ENCODE measurements around the gene COPS3.
"Not testable (repeated sequence)": the region's sequence is repeated elsewhere in the genome, so short reads cannot be mapped to it uniquely, and the experiment has no call there.

Gene COPS3

GRCh38 chr17:17301659-17302058 lies 20.6 kb upstream of the COPS3 start:
- not testable (repeated sequence) for DNase-seq

GRCh38 chr17:17300624-17301568 lies 19.9 kb upstream of the COPS3 start:
- DNase-seq, result peak; percentile 23

GRCh38 chr17:17298108-17298507 lies 17.1 kb upstream of the COPS3 start:
- no peak for DNase-seq

GRCh38 chr17:17297217-17297616 lies 16.2 kb upstream of the COPS3 start:
- DNase-seq, result no peak

DNA sequence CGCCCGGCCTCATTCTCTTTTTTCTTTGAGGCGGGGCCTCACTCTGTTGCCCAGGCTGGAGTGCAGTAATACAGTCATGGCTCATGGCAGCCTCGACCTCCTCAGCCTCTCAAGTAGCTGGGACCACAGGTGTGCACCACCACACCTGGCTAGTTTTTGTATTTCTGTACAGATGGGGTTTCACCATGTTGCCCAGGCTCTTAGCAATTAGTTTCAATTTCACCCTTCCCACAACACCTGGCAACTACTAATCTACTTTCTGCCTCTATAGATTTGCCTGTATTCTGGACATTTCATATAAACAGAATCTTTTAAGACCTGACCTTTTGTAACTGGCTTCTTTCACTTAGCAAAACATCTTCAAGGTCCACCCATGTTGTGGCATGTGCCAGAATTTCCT lies 14.1 kb upstream of the COPS3 start:
- no peak for DNase-seq

- DNase-seq, result no peak
Measured at GRCh38 chr17:17289701-17290100, 8.7 kb upstream of the COPS3 start.

GRCh38 chr17:17289086-17289485 lies 8.0 kb upstream of the COPS3 start:
- DNase-seq, result no peak

DNA sequence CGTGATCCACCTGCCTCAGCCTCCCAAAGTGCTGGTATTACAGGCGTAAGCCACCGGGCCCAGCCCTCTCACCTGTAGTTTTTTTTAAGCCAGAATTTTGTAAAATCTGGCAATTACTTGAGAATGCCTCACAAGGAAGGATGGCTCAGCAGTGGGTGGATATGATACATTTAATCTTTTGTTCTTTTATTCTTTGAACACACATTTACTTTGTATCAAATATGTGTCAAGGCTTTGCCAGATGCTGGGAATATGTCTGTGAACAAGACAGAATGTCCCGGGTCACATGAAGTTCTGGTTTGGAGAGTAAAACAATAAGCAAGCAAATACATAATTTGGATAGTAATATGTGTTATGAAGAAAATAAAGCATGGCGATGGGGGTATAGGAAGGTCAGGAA lies 4.9 kb upstream of the COPS3 start:
- no peak for DNase-seq

- DNase-seq, result no peak
Measured at GRCh38 chr17:17279316-17279715, 1.7 kb downstream of the COPS3 start.

DNA sequence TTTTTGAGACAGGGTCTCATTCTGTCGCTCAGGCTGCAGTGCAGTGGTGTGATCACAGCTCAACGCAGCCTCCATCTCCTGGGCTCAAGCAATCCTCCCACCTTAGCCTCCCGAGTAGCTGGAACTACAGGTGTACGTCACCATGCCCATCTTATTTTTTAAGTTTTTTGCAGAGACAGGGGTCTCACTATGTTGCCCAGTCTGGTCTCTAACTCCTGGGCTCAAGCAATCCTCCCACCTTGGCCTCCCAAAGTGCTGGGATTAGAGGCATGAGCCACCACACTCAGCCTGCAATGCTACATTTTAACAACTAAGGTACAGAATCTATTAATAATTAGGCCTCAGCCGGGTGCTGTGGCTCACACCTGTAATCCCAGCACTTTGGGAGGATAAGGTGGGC lies 3.6 kb downstream of the COPS3 start:
- not testable (repeated sequence) for DNase-seq

DNA sequence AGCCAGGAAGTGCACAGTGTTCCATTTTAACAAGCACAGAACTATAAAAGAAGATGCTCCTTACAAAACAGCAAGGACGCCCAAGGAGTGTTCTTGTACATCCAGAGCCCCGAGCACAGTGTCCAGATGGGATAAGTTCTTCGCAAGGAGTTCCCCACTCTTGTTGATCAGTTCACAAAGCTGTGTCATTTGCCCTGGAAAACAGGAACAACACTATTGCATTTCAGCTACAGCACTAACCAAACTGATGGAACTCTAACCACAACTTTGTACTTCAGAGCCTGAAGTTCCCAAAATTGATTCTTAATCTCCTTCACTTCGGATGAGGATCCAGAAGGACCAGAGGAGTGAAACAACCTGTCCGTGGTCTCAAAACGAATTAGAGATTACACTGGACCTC lies 5.1 kb downstream of the COPS3 start:
- no peak for DNase-seq

- no peak for DNase-seq
Measured at GRCh38 chr17:17269926-17270773, 10.9 kb downstream of the COPS3 start.

- no peak for DNase-seq
Measured at GRCh38 chr17:17264430-17264829, 16.6 kb downstream of the COPS3 start.

DNA sequence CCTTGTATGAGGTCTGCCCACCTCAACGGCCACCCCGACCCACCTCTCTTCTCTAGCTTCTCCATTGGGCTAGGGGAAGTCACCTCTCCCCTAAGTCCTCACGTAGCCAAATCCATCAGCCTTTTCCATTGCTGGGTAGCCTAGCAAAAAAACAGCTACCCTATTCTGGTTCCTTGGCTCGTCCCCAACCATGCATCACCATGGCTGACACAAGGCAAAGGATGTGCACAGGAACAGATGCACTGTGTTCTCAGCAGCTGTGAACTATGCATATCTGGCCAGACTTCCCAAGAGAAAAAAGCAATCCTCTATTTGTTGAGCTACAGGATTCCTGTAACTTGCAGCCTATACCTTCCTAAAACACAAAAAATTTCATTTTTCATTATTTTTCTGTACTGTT lies 22.0 kb downstream of the COPS3 start:
- DNase-seq, result no peak

- DNase-seq, result no peak
Measured at GRCh38 chr17:17258011-17258410, 23.0 kb downstream of the COPS3 start.

- DNase-seq, result no peak
Measured at GRCh38 chr17:17256316-17256715, 24.7 kb downstream of the COPS3 start.

DNA sequence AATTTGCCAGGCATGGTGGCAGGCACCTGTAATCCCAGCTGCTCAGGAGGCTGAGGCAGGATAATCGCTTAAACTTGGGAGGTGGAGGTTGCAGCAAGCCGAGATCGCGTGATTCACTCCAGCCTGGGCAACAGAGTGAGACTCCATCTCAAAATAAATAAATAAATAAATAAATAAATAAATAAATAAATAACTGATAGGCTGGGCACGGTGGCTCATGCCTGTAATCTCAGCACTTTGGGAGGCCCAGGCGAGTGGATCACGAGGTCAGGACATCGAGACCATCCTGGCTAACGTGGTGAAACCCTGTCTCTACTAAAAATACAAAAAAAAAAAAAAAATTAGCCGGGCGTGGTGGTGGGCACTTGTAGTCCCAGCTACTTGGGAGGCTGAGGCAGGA lies 25.4 kb downstream of the COPS3 start:
- not testable (repeated sequence) for DNase-seq

DNA sequence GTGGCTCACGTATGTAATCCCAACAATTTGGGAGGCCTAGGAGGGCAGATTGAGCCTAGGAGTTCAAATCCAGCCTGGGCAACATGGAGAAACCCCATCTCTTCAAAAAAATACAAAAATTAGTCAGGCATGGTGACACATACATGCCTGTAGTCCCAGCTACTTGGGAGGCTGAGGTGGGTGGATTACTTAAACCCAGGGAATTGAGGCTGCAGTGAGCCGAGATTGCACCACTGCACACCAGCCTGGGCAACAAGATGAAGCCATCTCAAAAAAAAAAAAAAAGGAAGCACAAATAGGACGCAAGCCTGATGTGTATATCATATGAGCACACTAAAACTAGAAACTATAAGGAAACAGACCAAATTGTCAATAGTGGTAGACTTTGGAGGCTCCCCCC lies 27.0 kb downstream of the COPS3 start:
- DNase-seq, result no peak

DNA sequence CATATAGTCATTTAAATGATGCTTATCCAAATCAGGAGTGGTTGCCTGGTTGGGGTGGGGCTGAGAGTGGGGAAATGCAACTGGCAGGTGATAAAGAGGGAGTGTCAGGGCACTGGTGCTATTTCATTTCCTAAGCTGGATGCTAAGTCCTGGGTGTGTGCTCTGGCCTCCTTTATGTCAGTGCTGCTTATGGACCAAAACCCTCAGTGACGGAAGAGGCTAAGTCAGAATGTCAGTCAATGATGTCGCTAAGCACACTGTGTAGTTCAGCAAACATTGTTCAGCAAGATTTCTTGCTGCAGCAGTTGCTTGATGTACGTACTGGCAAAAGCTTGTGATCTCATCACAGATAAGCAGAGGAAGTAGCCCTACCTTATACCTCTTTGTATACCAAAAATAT lies 27.6 kb downstream of the COPS3 start:
- DNase-seq, result no peak

GRCh38 chr17:17252149-17252661 lies 28.8 kb downstream of the COPS3 start:
- no peak for DNase-seq

- DNase-seq, result no peak
Measured at GRCh38 chr17:17246879-17247278, 34.2 kb downstream of the COPS3 start.

DNA sequence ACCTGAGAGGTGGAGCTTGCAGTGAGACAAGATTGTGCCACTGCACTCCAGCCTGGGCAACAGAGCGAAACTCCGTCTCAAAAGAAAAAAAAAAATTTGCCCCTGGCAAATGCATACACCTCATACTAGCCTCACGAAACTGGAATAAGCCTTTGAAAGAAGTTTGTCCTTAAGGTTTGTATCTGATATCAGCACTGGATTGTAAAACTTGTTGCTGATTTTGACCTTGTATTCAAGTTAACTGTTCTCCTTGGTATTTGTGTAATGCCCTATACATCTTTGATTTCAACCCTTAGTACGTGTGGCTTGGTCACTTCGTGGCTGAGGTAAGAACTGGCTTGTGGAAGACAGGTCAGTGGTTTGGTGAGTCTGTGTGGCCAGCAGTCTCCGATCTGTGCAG lies 37.9 kb downstream of the COPS3 start:
- no peak for DNase-seq

DNA sequence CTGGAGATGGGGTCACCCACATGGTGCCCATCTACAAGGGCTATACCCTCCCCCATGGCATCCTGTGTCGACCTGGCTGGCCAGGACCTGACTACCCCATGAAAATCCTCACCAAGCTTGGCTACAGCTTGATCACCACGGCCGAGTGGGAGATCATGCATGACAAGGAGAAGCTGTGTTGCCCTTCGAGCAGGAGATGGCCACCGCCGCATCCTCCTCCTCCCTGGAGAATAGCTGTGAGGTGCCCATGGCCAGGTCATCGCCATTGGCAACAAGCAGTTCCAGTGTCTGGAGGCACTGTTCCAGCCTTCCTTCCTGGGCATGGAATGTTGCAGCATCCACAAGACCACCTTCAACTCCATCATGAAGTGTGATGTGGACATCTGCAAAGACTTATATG lies 38.8 kb downstream of the COPS3 start:
- DNase-seq, result no peak

GRCh38 chr17:17241656-17242055 lies 39.4 kb downstream of the COPS3 start:
- no peak for DNase-seq
